IPS-18a (cell line): ENCODE results near the gene FYCO1.

ENCODE experiments used
- H3K27ac ChIP-seq: one replicate; pipeline ENCODE4 v1.5.1; 2013; ENCODE audit warnings: low read length
- H3K27me3 ChIP-seq: one replicate; pipeline ENCODE4 v1.6.1; 2013; ENCODE audit warnings: mild to moderate bottlenecking, low read length; ENCODE audit not compliant: control insufficient read depth, insufficient read depth
- H3K36me3 ChIP-seq: one replicate; pipeline ENCODE4 v1.6.1; 2013; ENCODE audit warnings: low read depth, low read length; ENCODE audit not compliant: control insufficient read depth
- H3K4me1 ChIP-seq: one replicate; pipeline ENCODE4 v1.6.1; 2013; ENCODE audit warnings: low read depth, low read length; ENCODE audit not compliant: control insufficient read depth
- H3K4me3 ChIP-seq: one replicate; pipeline ENCODE4 v1.5.1; 2013; ENCODE audit warnings: low read length
- H3K9ac ChIP-seq: one replicate; pipeline ENCODE4 v1.6.1; 2013; ENCODE audit warnings: mild to moderate bottlenecking, low read length, moderate library complexity
- H3K9me3 ChIP-seq: one replicate; pipeline ENCODE4 v1.6.1; 2013; ENCODE audit warnings: low read depth, low read length; ENCODE audit not compliant: control insufficient read depth

The FYCO1 gene

GRCh38 chr3:45979378-45979777, 16.2 kb downstream of the FYCO1 start:
- no peak overlapping the region for H3K9ac ChIP-seq
- H3K27ac ChIP-seq: no peak overlapping the region
- no peak overlapping the region for H3K4me3 ChIP-seq
- H3K9me3 ChIP-seq: no peaks in the 10 kb centered on the region
- H3K27me3 ChIP-seq: no peaks in the 10 kb centered on the region
- peaks cover 64% of the 10 kb centered on the region for H3K36me3 ChIP-seq
- no peaks in the 10 kb centered on the region for H3K4me1 ChIP-seq

GRCh38 chr3:45978006-45978761, 17.4 kb downstream of the FYCO1 start:
- no peaks in the 10 kb centered on the region for H3K9me3 ChIP-seq
- H3K27me3 ChIP-seq: no peaks in the 10 kb centered on the region
- H3K9ac ChIP-seq: no peak overlapping the region
- H3K4me3 ChIP-seq: no peak overlapping the region
- H3K36me3 ChIP-seq: peaks cover 52% of the 10 kb centered on the region
- no peaks in the 10 kb centered on the region for H3K4me1 ChIP-seq
- no peak overlapping the region for H3K27ac ChIP-seq

- Histone ChIP-seq H3K27ac (no peak overlapping the region), H3K36me3 (peaks cover 42% of the 10 kb centered on the region), H3K9ac (no peak overlapping the region), H3K27me3 (no peaks in the 10 kb centered on the region), H3K4me1 (no peaks in the 10 kb centered on the region), H3K9me3 (no peaks in the 10 kb centered on the region), H3K4me3 (no peak overlapping the region)
Measured at GRCh38 chr3:45976191-45977091, 19.2 kb downstream of the FYCO1 start.

DNA sequence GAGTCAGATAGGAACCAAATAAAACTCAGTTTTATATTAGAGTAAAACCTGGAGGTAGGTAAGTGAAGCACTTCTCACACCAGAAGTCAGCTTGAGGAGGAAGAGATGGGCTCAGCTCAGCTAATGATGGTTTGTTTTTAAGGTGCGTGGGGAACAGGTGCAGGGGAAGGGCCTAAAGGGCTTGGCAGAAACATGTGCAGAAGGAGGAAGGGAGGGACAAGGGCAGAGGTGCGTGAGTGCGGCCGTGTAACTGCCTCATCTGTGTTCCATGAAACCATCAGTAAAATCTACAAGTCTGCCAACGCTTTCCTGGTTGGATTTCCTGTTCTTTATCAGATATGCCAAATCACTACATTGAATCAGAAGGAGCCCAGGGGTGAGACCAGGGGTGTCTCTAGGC, 19.9 kb downstream of the FYCO1 start:
- no peak overlapping the region for H3K9ac ChIP-seq
- no peak overlapping the region for H3K4me3 ChIP-seq
- no peak overlapping the region for H3K27ac ChIP-seq
- no peaks in the 10 kb centered on the region for H3K9me3 ChIP-seq
- no peaks in the 10 kb centered on the region for H3K4me1 ChIP-seq
- no peaks in the 10 kb centered on the region for H3K27me3 ChIP-seq
- H3K36me3 ChIP-seq: peaks cover 39% of the 10 kb centered on the region

DNA sequence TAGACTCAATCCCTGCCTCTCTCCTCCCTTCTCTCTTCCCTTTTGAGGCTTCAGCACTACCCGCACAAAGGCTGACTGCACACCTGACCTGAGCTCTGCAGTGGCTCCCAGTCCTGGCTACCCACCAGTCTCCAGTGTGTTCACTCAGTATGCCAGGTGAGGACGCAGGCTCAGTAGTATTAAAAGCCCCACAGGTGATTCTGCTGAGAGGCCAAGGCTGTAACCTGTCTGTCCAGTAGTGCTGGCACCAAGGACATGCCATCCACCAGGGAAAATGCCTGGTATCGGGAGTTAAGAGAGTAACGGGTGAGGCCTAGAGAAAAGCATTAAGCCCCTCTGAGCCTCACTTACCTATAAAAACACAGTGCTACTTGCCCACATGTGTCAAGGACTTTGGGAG, 20.9 kb downstream of the FYCO1 start:
- Histone ChIP-seq H3K36me3 (peaks cover 38% of the 10 kb centered on the region), H3K9me3 (no peaks in the 10 kb centered on the region), H3K4me3 (no peak overlapping the region), H3K27me3 (no peaks in the 10 kb centered on the region), H3K9ac (no peak overlapping the region), H3K4me1 (no peaks in the 10 kb centered on the region), H3K27ac (no peak overlapping the region)

- H3K4me3 ChIP-seq: no peak overlapping the region
- no peaks in the 10 kb centered on the region for H3K4me1 ChIP-seq
- peaks cover 44% of the 10 kb centered on the region for H3K36me3 ChIP-seq
- H3K27ac ChIP-seq: no peak overlapping the region
- no peaks in the 10 kb centered on the region for H3K27me3 ChIP-seq
- H3K9ac ChIP-seq: no peak overlapping the region
- no peaks in the 10 kb centered on the region for H3K9me3 ChIP-seq
Measured at GRCh38 chr3:45972534-45973402, 22.9 kb downstream of the FYCO1 start.

- no peaks in the 10 kb centered on the region for H3K9me3 ChIP-seq
- H3K27me3 ChIP-seq: no peaks in the 10 kb centered on the region
- H3K27ac ChIP-seq: no peak overlapping the region
- H3K9ac ChIP-seq: no peak overlapping the region
- peaks cover 64% of the 10 kb centered on the region for H3K36me3 ChIP-seq
- no peak overlapping the region for H3K4me3 ChIP-seq
- H3K4me1 ChIP-seq: no peaks in the 10 kb centered on the region
Measured at GRCh38 chr3:45969953-45970352, 25.7 kb downstream of the FYCO1 start.

GRCh38 chr3:45969116-45969515, 26.5 kb downstream of the FYCO1 start:
- Histone ChIP-seq H3K9ac (no peak overlapping the region), H3K27me3 (no peaks in the 10 kb centered on the region), H3K27ac (no peak overlapping the region)

GRCh38 chr3:45968706-45969105, 26.9 kb downstream of the FYCO1 start:
- no peak overlapping the region for H3K4me3 ChIP-seq
- H3K9me3 ChIP-seq: no peaks in the 10 kb centered on the region
- H3K36me3 ChIP-seq: peaks cover 71% of the 10 kb centered on the region
- H3K27ac ChIP-seq: no peak overlapping the region
- no peak overlapping the region for H3K9ac ChIP-seq
- H3K27me3 ChIP-seq: no peaks in the 10 kb centered on the region
- no peaks in the 10 kb centered on the region for H3K4me1 ChIP-seq

More at GRCh38 chr3:45969116-45969515, 26.5 kb downstream of the FYCO1 start:
- Histone ChIP-seq H3K4me1 (no peaks in the 10 kb centered on the region), H3K36me3 (peaks cover 67% of the 10 kb centered on the region), H3K9me3 (no peaks in the 10 kb centered on the region), H3K4me3 (no peak overlapping the region)

GRCh38 chr3:45968149-45968548, 27.5 kb downstream of the FYCO1 start:
- H3K9ac ChIP-seq: no peak overlapping the region
- no peaks in the 10 kb centered on the region for H3K4me1 ChIP-seq
- H3K36me3 ChIP-seq: peaks cover 76% of the 10 kb centered on the region
- H3K4me3 ChIP-seq: no peak overlapping the region
- no peak overlapping the region for H3K27ac ChIP-seq
- H3K9me3 ChIP-seq: no peaks in the 10 kb centered on the region
- H3K27me3 ChIP-seq: no peaks in the 10 kb centered on the region

DNA sequence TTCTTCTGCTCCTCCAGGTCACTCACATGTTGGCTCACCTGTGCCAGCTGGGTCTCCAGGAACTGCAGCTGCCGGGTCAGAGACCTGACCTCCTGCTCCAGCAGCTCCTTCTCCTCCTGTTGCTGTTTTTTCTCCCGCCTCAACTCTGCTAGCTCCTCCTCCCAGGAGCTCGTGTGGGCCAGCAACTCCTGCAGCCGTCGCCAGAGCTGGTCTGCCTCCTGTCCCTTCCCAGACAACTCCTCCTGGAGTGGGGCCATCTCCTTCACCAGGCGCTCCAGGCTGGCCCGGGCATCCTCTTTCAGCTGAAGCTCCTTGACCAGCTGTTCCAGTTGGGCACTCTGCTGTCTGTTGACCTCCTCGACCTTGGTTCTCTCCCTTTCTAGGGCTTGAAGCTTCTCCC, 27.9 kb downstream of the FYCO1 start:
- no peaks in the 10 kb centered on the region for H3K9me3 ChIP-seq
- no peak overlapping the region for H3K4me3 ChIP-seq
- peaks cover 77% of the 10 kb centered on the region for H3K36me3 ChIP-seq
- H3K4me1 ChIP-seq: no peaks in the 10 kb centered on the region
- no peak overlapping the region for H3K27ac ChIP-seq
- H3K27me3 ChIP-seq: no peaks in the 10 kb centered on the region
- no peak overlapping the region for H3K9ac ChIP-seq
